Islet of Langerhans (tissue), 1 donor: Measurements from ENCODE around the gene TTC14.
A peak's percentile ranks its signal among the peaks of the same experiment; 100 is the strongest.
"Not testable (repeated sequence)": the region's sequence is repeated elsewhere in the genome, so short reads cannot be mapped to it uniquely, and the experiment has no call there.

Source experiments
- FAIRE-seq: peaks from one replicate; lab custom pipeline; 2011; peaks lifted over from hg19 to GRCh38; lab: Jason Lieb, UNC

TTC14 gene

DNA sequence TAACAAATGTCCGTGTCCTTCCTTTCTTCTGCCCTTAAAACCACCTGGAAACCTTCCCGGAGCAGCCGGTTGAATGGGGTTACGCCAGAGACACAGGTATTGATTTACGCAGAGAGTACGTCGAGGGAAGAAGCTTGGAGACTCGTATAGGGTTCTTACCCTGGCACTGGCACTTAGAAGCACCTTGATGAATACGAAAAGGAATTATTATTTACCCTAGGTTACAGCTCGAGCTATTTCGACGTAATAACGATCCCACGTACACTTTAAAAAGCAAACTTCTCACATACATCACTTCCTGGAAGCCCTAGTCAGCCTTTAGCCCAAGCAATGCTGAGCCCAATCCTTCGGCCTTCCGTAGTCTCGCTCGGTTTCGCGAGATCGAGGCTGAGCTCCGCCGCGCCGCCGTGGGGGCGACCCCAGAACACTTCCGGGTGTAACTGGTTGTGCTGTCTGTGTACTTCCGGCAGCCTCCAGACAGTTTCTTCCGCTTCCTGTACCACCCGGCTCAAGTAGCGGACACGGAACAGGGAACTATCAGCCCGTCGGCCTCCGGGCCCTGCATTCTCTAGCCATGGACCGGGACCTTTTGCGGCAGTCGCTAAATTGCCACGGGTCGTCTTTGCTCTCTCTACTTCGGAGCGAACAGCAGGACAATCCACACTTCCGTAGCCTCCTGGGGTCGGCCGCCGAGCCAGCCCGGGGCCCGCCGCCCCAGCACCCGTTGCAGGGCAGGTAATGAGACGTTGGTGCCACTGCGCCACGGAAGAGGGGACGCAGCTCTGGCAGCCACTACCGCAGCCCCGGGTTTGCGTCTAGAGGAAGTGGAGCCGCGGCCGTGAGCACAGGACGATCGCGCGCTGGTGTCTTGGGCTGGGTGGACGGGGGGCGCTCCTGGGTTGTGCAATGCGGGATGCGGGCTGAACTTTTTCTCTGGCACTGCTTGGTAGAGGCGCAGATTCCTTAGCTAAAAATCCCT lies at the start of gene TTC14:
TSS of gene TTC14 (plus strand) at position 476 of the 979 bp plus-strand sequence. CDS start at position 575, 99 bp downstream.
- peak; percentile 62 for FAIRE-seq

DNA sequence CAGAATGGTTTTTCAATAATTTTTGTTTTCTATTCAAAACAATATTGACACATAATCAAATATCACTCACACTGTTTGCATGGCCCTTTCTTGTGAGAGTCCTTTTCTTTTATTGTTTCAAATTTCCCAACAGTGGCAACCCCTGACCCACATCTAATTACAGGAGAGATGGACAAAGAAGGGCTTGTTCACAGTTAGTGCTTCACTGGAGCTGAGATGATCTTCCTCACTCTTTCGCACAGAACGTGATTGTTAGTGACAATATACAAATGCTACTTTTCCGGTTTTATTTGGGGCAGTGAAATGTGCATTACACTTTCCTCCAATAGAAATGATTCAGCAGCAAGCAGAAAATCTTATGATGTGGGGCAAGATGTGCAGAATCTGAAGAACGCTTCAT lies 38.6 kb upstream of the TTC14 start:
- FAIRE-seq: no peak

GRCh38 chr3:180564676-180565075 lies 37.3 kb upstream of the TTC14 start:
- no peak for FAIRE-seq

- FAIRE-seq: no peak
These were observed 31.7 kb upstream of the TTC14 start for GRCh38 chr3:180570238-180570637.

DNA sequence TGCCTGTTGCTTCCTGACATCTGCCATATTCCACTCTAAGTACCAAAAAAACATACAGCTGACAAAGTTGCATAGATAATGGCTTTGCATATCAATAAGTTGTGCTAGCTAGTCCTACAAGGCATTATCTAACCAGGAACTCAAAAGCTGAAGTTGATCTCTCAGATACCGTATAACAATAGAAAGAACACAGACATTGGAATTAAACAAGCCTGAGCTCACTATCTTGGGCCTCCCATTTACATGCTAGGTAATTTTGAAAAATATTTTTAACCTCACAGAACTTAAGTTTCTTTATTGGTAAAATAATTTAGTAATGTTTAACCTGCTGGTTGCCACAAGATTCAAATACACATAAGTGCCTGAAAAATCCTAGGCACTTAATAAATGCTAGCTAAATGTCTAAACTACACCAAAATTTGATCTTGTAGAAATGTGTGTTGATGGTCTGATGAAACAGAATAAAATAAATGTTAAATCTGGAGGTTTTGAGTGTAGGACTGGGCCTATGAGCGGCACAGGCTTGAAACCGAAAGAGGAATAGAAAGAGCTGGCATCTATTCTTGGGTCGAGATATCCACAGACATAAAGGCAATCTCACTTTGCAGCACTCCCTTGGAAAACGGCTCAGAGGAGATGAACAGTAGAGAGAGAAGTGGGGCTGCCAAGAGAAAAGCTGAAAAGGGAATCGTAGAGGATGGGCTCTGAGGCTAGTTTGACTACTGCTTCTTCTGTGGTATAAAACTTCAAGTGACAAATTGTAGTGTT lies 29.9 kb upstream of the TTC14 start:
- no peak for FAIRE-seq

GRCh38 chr3:180575571-180575970 lies 26.4 kb upstream of the TTC14 start:
- no peak for FAIRE-seq

DNA sequence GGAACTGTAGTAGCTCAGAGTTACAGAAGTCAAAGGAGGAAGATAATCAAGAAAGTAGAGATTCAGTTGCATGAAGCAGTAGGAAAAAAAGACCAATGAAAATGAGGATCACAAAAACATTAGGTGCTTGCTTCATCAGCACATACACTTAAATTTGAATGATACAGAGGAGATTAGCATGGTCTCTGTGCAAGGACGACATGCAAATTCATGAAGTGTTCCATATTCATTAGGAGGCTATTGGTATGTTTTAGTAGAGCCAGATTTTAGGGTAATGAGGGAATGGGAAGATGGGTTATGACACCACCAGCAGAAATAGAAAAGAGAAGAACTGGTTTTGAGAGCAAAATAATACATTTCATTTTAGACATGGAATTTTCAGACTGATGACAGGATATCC lies 21.0 kb upstream of the TTC14 start:
- no peak for FAIRE-seq

DNA sequence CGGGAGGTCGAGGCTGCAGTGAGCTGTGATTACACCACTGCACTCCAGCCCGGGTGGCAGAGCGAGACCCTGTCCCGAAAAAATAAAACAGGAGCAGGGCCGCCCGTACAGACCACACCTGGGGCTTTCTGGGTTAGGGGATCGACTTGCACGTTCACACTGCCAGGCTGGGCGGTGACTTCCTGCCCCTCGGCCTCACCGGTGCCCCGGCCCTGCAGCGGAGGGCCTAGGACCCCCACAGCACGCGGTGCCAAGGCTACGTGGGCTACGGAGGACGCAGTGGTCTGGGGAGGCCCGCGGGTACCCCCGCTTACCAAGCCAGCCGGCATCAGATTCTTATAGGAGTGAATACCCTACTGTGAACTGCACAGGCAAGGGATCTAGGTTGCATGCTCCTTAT lies 11.6 kb upstream of the TTC14 start:
- no peak for FAIRE-seq

DNA sequence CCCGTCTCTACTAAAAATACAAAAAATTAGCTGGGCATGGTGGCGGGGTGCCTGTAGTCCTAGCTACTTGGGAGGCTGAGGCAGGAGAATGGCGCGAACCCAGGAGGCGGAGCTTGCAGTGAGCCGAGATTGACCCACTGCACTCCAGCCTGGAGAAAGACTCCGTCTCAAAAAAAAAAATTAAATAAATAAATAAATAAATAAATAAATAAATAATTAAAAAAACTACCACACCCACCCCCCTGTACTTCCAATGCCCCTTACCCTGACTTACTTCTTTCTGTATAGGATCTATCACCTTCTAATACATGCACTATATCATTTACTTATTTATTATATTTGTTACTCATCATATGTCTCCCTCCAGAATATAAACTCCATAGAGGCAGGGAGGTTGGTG lies 8.3 kb upstream of the TTC14 start:
- not testable (repeated sequence) for FAIRE-seq

DNA sequence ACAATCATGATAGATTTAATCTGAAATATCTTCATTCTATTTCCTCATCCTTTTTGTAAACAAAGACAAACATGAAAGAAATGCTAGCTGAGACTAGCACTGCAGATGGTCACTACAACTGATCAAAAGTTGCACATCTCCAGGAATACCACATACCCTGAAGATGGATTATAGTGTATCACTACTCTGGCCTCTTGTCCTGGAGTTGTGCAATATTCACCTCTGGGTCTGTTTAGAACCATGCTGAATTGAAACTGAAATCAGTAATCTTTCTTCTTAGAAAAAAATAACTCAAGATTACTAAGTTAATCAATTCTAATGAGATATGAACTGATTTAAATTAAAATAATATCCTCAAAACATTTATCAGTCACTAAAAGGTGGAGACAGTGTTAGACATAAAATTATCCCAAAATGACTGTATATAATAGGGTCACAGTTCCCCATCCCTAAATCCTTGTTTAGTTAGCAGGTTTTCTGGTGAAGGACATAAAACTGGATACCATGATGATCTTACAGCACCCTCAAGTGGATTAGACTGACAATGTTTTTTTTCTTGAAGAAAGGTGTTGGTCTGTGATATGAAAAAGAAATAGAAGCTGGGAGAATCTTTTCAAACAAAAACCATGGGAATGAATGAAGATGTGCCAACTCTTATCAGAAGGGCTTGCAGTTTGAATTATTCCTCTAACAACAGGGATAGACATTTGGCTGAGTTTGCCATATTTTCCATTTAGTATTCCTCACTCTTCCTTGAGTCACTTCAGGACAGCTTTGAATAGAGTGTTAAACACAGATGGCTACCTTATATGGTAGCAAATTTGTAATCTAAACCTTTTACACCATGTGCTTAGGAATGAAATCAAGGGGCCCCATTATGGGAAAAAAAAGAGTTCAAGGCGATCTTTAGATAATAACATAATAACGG lies 7.1 kb upstream of the TTC14 start:
- peak; percentile 41 for FAIRE-seq

GRCh38 chr3:180595559-180595935 lies 6.4 kb upstream of the TTC14 start:
- FAIRE-seq: no peak

DNA sequence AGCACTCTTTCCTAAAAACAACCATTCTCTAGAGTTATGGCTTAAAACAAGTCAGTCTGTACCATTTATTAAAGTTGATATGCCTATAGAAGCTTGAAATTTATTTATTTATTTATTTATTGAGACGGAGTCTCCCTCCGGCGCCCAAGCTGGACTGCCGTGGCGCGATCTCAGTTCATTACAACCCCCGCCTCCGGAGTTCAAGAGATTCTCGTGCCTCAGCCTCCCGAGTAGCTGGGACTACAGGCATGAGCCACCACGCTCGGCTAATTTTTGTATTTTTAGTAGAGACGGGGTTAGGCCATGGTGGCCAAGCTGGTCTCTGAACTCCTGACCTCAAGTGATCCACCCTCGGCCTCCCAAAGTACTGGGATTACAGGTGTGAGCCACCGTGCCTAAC lies 1.5 kb upstream of the TTC14 start:
- FAIRE-seq: no peak

- no peak for FAIRE-seq
These were observed 9.0 kb downstream of the TTC14 start for GRCh38 chr3:180611006-180611405.

DNA sequence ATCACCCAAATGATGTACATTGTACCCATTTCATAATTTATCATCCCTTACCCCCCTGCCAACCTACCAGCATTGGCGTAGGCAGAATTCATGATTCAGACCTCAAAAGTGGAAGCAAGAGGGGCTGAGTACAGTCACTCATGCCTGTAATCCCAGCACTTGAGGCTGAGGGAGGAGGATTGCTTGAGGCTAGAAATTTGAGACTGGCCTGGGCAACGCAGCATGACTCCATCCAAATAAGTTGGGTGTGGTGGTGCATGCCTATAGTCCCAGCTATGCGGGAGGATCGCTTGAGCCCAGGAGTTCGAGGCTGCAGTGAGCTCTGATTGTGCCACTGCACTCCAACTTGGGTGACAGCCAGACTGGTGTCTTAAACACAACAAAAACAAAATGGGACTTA lies 10.4 kb downstream of the TTC14 start:
- FAIRE-seq: no peak

- no peak for FAIRE-seq
These were observed 14.0 kb downstream of the TTC14 start for GRCh38 chr3:180615954-180616353.

GRCh38 chr3:180617049-180617448 lies 15.1 kb downstream of the TTC14 start:
- no peak for FAIRE-seq

DNA sequence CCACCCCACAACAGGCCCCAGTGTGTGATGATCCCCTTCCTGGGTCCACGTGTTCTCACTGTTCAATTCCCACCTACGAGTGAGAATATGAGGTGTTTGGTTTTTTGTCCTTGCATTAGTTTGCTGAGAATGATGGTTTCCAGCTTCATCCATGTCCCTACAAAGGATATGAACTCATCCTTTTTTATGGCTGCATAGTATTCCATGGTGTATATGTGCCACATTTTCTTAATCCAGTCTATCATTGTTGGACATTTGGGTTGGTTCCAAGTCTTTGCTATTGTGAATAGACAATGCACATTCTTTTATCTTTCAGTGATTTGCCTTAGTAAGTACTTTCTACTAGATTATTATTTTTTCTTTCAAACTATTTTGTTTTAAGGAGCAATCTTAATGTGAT lies 16.6 kb downstream of the TTC14 start:
- not testable (repeated sequence) for FAIRE-seq

- FAIRE-seq: no peak
These were observed 17.8 kb downstream of the TTC14 start for GRCh38 chr3:180619723-180620122.

DNA sequence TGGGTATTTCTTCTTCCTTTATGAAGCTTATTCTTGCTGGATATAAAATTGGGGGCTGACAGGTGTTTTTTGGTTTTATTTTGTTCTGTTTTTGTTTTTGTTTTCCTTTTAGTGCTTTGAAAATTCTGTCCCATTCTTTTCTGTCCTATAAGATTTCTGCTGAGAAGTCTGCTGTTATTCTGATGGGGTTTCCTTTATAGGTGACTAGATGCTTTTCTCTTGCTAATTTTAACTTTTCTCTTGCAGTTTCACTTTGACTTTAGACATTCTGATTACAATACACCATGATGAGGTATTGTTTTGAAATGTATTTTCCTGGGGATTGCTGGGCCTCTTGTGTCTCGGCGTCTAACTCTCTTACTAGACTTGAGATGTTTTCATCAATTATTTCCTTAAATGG lies 22.8 kb downstream of the TTC14 start:
- FAIRE-seq: no peak

GRCh38 chr3:180626844-180627243 lies 24.9 kb downstream of the TTC14 start:
- FAIRE-seq: no peak

- no peak for FAIRE-seq
These were observed 28.4 kb downstream of the TTC14 start for GRCh38 chr3:180630371-180630770.

DNA sequence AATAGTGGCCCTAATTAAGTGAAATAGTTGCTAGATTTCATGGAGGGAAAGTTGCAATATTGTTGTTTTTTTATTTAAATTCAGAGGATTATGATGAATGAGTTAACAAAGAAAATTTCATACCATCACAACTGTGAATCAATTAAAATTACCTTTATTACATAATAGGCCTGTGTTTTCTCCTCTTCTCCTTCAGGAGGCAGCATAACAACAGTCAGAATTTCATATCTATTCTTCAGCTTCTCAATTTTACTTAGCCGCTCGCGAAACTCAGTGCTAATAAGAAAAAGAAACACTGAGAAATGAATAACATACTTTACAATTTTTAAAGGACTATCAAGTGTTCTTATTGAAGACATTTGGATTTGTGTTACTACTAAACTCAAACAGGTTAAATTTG lies 29.4 kb downstream of the TTC14 start:
- no peak for FAIRE-seq
